ENCODE results near the gene GSX1.

Gene GSX1

DNA sequence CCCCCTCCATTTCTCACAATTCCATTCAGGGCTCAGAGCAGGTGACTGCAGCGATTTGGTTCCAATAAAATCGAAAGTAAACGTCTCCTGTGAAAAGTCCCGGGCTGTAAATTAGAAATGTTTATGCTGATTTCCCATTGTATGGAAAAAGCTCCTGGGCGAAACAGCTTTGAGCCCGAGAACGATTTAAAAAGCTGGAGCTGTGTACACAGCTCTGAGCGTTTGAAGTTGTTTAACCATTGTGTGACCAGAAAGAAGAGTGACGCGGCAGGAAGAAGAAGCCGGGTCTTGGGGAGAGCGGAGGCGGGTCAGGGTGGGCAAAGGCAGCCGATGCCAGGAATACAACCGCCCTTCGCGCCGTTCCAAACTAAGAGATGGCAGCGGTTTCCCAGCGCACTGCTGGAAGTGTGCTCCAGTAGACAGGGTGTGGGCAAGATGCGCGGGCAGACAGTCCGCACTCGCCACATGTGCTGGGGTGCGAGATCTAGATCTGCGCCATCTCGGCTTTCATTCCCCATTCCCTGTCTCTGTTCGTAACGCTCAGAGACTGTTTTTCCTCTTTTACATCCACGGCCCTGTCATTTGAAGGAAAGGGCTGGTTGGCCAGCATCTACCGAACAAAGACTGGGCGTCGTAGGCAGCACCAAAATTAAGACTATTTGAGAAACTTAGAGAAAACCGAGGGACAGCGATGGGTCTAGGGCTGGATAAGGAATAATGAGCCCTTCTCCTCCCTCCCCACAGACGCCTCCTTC is 960 bp upstream of the GSX1 start:
- TF ChIP-seq, protein P1, sequence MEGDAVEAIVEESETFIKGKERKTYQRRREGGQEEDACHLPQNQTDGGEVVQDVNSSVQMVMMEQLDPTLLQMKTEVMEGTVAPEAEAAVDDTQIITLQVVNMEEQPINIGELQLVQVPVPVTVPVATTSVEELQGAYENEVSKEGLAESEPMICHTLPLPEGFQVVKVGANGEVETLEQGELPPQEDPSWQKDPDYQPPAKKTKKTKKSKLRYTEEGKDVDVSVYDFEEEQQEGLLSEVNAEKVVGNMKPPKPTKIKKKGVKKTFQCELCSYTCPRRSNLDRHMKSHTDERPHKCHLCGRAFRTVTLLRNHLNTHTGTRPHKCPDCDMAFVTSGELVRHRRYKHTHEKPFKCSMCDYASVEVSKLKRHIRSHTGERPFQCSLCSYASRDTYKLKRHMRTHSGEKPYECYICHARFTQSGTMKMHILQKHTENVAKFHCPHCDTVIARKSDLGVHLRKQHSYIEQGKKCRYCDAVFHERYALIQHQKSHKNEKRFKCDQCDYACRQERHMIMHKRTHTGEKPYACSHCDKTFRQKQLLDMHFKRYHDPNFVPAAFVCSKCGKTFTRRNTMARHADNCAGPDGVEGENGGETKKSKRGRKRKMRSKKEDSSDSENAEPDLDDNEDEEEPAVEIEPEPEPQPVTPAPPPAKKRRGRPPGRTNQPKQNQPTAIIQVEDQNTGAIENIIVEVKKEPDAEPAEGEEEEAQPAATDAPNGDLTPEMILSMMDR (IDR thresholded peaks at IDR 0.05), result no peak
- Mint-ChIP-seq H3K27ac (no peak overlapping the region), H3K36me3 (ENCODE audit: low read depth) (no peaks in the 10 kb centered on the region), H3K27me3 (ENCODE audit: low read depth, poor library complexity) (peaks cover 98% of the 10 kb centered on the region), H3K4me3 (peak overlapping the region; percentile 54), H3K9me3 (peaks cover 3% of the 10 kb centered on the region), H3K4me1 (peaks cover 30% of the 10 kb centered on the region)
- DNase-seq, result no peak

DNA sequence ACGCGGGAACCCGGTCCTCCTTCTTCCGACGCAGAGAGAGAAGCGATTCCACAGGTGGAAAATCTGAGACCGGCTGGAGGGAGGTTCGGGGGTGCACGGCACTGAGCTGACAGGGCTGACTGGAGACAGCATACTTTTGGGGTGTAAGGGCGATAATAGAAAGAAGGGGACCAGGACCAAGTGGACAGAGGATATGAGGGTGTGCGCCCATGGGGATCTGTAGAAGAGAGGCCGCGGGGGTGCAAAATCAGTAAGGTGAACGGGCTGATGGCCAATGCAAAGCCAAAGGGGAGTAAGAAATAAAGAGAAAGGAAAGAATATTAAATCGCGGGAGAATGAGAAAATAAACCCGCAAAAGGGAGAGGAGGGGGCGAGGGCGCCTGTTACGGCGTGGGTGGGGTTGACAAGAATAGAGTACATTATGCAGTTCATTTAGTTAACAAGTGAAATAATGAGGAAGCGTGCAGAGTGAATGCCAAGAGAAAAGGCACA is 336 bp upstream of the GSX1 start:
- no peaks in the 10 kb centered on the region for H3K36me3 Mint-ChIP-seq (ENCODE audit: low read depth)
- no peak overlapping the region for H3K27ac Mint-ChIP-seq
- H3K4me3 Mint-ChIP-seq, result no peak overlapping the region
- peaks cover 98% of the 10 kb centered on the region for H3K27me3 Mint-ChIP-seq (ENCODE audit: low read depth, poor library complexity)
- TF ChIP-seq, protein P1 (IDR thresholded peaks at IDR 0.05), result no peak
- no peak for DNase-seq
- peaks cover 3% of the 10 kb centered on the region for H3K9me3 Mint-ChIP-seq
- peaks cover 36% of the 10 kb centered on the region for H3K4me1 Mint-ChIP-seq

GRCh38 chr13:27793507-27794367 is 1.5 kb downstream of the GSX1 start:
- H3K27me3 Mint-ChIP-seq (ENCODE audit: low read depth, poor library complexity), result peaks cover 98% of the 10 kb centered on the region
- no peaks in the 10 kb centered on the region for H3K36me3 Mint-ChIP-seq (ENCODE audit: low read depth)
- no peak overlapping the region for H3K4me3 Mint-ChIP-seq
- peaks cover 41% of the 10 kb centered on the region for H3K4me1 Mint-ChIP-seq
- H3K9me3 Mint-ChIP-seq, result peaks cover 3% of the 10 kb centered on the region
- peak; percentile 15 for DNase-seq
- TF ChIP-seq, protein P1 (IDR thresholded peaks at IDR 0.05), result no peak
- H3K27ac Mint-ChIP-seq, result no peak overlapping the region

GRCh38 chr13:27794368-27794691 is 2.0 kb downstream of the GSX1 start:
- no peak for DNase-seq
- peaks cover 3% of the 10 kb centered on the region for H3K9me3 Mint-ChIP-seq
- H3K4me1 Mint-ChIP-seq, result peaks cover 36% of the 10 kb centered on the region
- no peak overlapping the region for H3K27ac Mint-ChIP-seq
- no peak overlapping the region for H3K4me3 Mint-ChIP-seq
- H3K36me3 Mint-ChIP-seq (ENCODE audit: low read depth), result no peaks in the 10 kb centered on the region
- peaks cover 98% of the 10 kb centered on the region for H3K27me3 Mint-ChIP-seq (ENCODE audit: low read depth, poor library complexity)
- TF ChIP-seq, protein P1 (IDR thresholded peaks at IDR 0.05), result no peak

GRCh38 chr13:27794921-27795717 is 2.8 kb downstream of the GSX1 start:
- TF ChIP-seq, protein P1 (IDR thresholded peaks at IDR 0.05), result no peak
- no peak for DNase-seq
- H3K9me3 Mint-ChIP-seq, result peaks cover 3% of the 10 kb centered on the region

More at GRCh38 chr13:27794921-27795717, 2.8 kb downstream of the GSX1 start:
- Mint-ChIP-seq H3K36me3 (ENCODE audit: low read depth) (no peaks in the 10 kb centered on the region), H3K4me1 (peaks cover 35% of the 10 kb centered on the region), H3K27me3 (ENCODE audit: low read depth, poor library complexity) (peaks cover 100% of the 10 kb centered on the region), H3K4me3 (no peak overlapping the region), H3K27ac (no peak overlapping the region)
